Osteoblast (primary cell): ENCODE results near the gene SLC9A5. TPM values are rescaled to one million over a fixed set of nuclear protein-coding genes. Genes with fewer than 3 reads are reported as not detected.

ENCODE experiments used
- DNase-seq: peaks from one replicate; pipeline ENCODE4 v3.0.0; 2011; ENCODE audit warnings: low spot score, mixed read lengths; ENCODE audit not compliant: insufficient read length; ENCODE audit errors: missing footprints
- H2AFZ ChIP-seq: 2 replicates; pipeline ENCODE4 v1.6.0; 2011; ENCODE audit warnings: mild to moderate bottlenecking, low read length
- H3K27ac ChIP-seq: 2 replicates; pipeline ENCODE4 v1.5.1; 2011; ENCODE audit warnings: mild to moderate bottlenecking, low read depth, low read length, moderate library complexity
- H3K27me3 ChIP-seq: 2 replicates; pipeline ENCODE4 v1.6.0; 2012; ENCODE audit warnings: mild to moderate bottlenecking, control low read depth, inconsistent platforms, low read length, moderate library complexity; ENCODE audit not compliant: insufficient read depth
- H3K36me3 ChIP-seq: 2 replicates; pipeline ENCODE4 v1.5.1; 2011; ENCODE audit warnings: mild to moderate bottlenecking, low read length, control low read depth, moderate library complexity; ENCODE audit not compliant: insufficient read depth
- H3K4me1 ChIP-seq: 2 replicates; pipeline ENCODE4 v1.5.1; 2011; ENCODE audit warnings: mild to moderate bottlenecking, low read length, control low read depth, moderate library complexity; ENCODE audit not compliant: insufficient read depth
- H3K4me2 ChIP-seq: 2 replicates; pipeline ENCODE4 v1.6.0; 2011; ENCODE audit warnings: mild to moderate bottlenecking, low read length; ENCODE audit not compliant: insufficient read depth
- H3K4me3 ChIP-seq: fragments of 200-600 bp; sonication (generic); 3 replicates; pipeline ENCODE4 v1.5.1; 2012; ENCODE audit warnings: mild to moderate bottlenecking, low read length, inconsistent platforms; ENCODE audit not compliant: insufficient read depth
- H3K79me2 ChIP-seq: 2 replicates; pipeline ENCODE4 v1.6.0; 2012; ENCODE audit warnings: mild to moderate bottlenecking, low read length, control low read depth, inconsistent platforms; ENCODE audit not compliant: insufficient read depth
- H3K9me3 ChIP-seq: 2 replicates; pipeline ENCODE4 v1.5.1; 2011; ENCODE audit warnings: low read depth, low read length, control low read depth
- H4K20me1 ChIP-seq: 2 replicates; pipeline ENCODE4 v1.6.0; 2012; ENCODE audit warnings: mild to moderate bottlenecking, low read length, control low read depth; ENCODE audit not compliant: insufficient read depth
- total RNA-seq: library from RNA; depleted of rRNA; stranded (reverse); fragments of >200 nt; gene quantifications from 2 replicates; pipeline ENCODE4 v1.2.3, GENCODE V29; 2012
- TF ChIP-seq, protein P1 (sequence below): IDR thresholded peaks from 2 replicates; pipeline ENCODE4 v1.5.1; 2011; ENCODE audit warnings: mild to moderate bottlenecking, low read depth, low read length, moderate library complexity; ENCODE audit errors: extremely low read depth

Gene SLC9A5
- total RNA-seq, 1 donor, result 3.6 TPM

DNA sequence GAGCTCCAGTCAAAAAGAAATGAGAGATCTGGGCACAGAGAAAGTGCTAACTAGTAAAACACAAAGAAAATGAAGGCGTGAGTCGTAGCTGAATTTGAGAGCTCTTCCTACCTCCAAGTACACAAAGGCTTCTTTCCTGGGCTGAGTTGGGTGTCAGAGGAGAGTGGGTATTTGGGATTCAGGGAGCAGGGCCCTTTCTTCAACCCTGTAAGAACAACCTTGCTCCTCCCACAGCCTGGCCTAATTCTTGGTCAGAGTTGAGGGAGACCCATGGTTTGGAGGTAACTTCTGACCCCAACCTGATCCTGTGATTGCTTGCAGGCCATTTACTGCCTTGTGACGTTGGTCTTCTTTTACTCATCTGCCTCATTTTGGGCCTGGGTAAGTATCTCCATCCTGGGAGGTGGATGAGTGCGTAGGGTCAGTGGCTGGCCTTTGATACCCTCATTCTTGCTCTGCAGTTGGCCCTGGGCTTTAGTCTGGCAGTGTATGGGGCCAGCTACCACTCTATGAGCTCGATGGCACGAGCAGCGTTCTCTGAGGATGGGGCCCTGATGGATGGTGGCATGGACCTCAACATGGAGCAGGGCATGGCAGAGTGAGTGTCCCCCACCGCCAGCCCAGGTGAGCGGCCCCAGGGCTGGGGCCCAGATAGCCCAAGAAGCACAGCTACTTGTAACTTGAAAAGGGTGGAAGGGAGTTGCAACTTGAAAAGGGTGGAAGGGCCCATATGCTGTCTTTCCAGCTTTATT is 20.6 kb upstream of the SLC9A5 start:
- Histone ChIP-seq H3K36me3 (peaks cover 44% of the 10 kb centered on the region), H2AFZ (no peak overlapping the region)

DNA sequence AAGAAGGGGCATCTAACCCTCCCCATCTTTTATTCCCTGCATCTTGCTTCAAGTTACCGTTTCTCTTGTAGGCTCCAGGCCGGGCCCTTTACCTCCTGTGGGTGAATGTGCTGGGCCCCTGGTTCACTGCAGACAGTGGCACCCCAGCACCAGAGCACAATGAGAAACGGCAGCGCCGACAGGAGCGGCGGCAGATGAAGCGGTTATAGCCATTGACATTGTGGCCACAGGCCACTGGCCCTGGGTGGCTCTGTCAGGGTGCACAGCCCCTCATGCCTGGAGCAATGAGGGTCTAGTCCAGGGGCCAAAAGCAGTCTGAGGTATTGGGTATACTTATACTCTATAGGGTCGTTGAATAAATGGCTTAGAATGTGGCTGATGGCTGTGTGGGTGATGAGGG is 19.9 kb upstream of the SLC9A5 start:
- TF ChIP-seq, protein P1, sequence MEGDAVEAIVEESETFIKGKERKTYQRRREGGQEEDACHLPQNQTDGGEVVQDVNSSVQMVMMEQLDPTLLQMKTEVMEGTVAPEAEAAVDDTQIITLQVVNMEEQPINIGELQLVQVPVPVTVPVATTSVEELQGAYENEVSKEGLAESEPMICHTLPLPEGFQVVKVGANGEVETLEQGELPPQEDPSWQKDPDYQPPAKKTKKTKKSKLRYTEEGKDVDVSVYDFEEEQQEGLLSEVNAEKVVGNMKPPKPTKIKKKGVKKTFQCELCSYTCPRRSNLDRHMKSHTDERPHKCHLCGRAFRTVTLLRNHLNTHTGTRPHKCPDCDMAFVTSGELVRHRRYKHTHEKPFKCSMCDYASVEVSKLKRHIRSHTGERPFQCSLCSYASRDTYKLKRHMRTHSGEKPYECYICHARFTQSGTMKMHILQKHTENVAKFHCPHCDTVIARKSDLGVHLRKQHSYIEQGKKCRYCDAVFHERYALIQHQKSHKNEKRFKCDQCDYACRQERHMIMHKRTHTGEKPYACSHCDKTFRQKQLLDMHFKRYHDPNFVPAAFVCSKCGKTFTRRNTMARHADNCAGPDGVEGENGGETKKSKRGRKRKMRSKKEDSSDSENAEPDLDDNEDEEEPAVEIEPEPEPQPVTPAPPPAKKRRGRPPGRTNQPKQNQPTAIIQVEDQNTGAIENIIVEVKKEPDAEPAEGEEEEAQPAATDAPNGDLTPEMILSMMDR, result no peak
- Histone ChIP-seq H3K4me2 (no peak overlapping the region), H3K79me2 (peaks cover 53% of the 10 kb centered on the region)

More for the DNA sequence above, 20.6 kb upstream of the SLC9A5 start:
- peak overlapping the region; percentile 100 for H3K4me3 ChIP-seq
- no peaks in the 10 kb centered on the region for H3K27me3 ChIP-seq
- no peaks in the 10 kb centered on the region for H3K9me3 ChIP-seq
- H3K4me1 ChIP-seq, result peaks cover 16% of the 10 kb centered on the region
- peaks cover 17% of the 10 kb centered on the region for H4K20me1 ChIP-seq
- H3K79me2 ChIP-seq, result peaks cover 53% of the 10 kb centered on the region
- peak overlapping the region; percentile 94 for H3K27ac ChIP-seq
- H3K4me2 ChIP-seq, result peak overlapping the region; percentile 96
- DNase-seq, result peak; percentile 70
- TF ChIP-seq, protein P1, result no peak

DNA sequence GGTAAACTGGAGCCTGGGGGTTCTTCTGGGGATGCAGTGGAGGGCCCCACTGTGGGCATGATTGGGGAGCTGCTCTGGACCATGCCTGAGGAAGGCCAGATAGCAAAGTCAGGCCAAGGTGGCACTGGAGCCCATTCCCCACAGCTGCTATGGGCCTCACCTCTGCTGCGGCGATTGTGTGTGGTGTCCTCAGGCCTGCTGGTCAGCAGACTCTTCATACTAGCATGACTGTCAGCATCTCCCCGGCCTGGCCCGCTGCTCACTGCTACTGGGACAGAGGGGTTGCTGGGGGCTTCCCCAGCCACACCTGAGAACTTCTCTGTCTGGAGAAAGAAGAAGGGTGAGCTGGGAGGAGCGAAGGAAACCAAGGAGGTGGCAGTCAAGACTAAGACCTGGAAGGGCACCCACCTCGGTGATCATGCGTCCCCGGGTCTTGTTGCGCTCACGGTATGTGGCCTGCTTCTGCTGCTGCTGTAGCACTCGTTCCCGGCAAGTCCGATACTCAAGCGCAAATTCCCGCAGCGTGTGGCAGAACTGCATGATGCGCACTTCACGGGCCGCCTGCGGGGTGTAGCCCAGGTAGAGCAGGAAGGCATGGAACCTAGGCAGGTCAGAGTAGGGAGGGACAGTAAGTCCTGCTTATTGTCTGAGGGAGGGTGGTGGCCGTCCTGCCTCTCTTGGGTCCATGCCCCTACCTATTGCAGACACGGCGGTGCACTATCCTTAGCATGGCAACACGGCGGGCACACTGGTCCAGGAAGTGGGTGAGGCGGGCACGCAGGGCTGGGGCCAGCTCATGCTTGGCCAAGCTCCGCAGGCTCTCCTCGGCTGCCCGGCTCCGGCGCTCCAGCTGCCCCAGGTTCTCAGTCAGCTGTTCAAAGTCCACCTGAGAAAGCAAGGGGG is 18.6 kb upstream of the SLC9A5 start:
- peak; percentile 31 for DNase-seq
- no peak overlapping the region for H3K27ac ChIP-seq

More for the DNA sequence above, 19.9 kb upstream of the SLC9A5 start:
- Histone ChIP-seq H2AFZ (no peak overlapping the region), H3K36me3 (peaks cover 49% of the 10 kb centered on the region), H3K27ac (no peak overlapping the region), H3K4me3 (no peak overlapping the region), H3K9me3 (no peaks in the 10 kb centered on the region), H3K27me3 (no peaks in the 10 kb centered on the region), H4K20me1 (peaks cover 17% of the 10 kb centered on the region), H3K4me1 (peaks cover 16% of the 10 kb centered on the region)
- peak; percentile 32 for DNase-seq

More for the DNA sequence above, 18.6 kb upstream of the SLC9A5 start:
- H3K27me3 ChIP-seq, result no peaks in the 10 kb centered on the region
- H3K4me1 ChIP-seq, result peaks cover 16% of the 10 kb centered on the region
- H3K79me2 ChIP-seq, result peaks cover 53% of the 10 kb centered on the region
- no peaks in the 10 kb centered on the region for H3K9me3 ChIP-seq
- no peak overlapping the region for H3K4me2 ChIP-seq
- H3K36me3 ChIP-seq, result peaks cover 62% of the 10 kb centered on the region
- no peak overlapping the region for H3K4me3 ChIP-seq
- TF ChIP-seq, protein P1, result no peak
- H2AFZ ChIP-seq, result no peak overlapping the region
- peaks cover 17% of the 10 kb centered on the region for H4K20me1 ChIP-seq
